GM12878 (cell line): Measurements from ENCODE around the gene ODC1. TPM values are rescaled to one million over a fixed set of nuclear protein-coding genes. Genes with fewer than 3 reads are reported as not detected.

ENCODE experiments used
- ATAC-seq: fragments of 200-7000 bp; cut with Tn5 transposase; 3 replicates; pipeline ENCODE4 v1.9.1; 2020; ENCODE audit warnings: mild to moderate bottlenecking, moderate library complexity
- BruUV-seq: library from RNA; stranded (reverse); fragments of 400-500 nt; replicated peaks from 2 replicates; lab custom pipeline; 2021; lab: Mats Ljungman, UMichigan
- CTCF ChIA-PET: fragments of 300-600 bp; sonication (Branson Sonifier 250); formaldehyde crosslinking; extraction: SDS; loops from one replicate; lab custom pipeline; 2021; ENCODE audit warnings: inconsistent platforms; lab: Yijun Ruan, JAX
- POLR2A ChIA-PET: fragments of 350-600 bp; formaldehyde crosslinking; extraction: SDS; loops from one replicate; lab custom pipeline; 2021; ENCODE audit warnings: inconsistent platforms; lab: Charles Lee
- RAD21 ChIA-PET: fragments of 300-600 bp; sonication (Branson Sonifier 250); formaldehyde crosslinking; loops from one replicate; lab custom pipeline; 2023; ENCODE audit warnings: antibody characterized with exemption; ENCODE audit not compliant: unreplicated experiment; lab: Charles Lee
- SMC1A ChIA-PET: fragments of 300-600 bp; sonication (Branson Sonifier 250); formaldehyde crosslinking; loops from one replicate; lab custom pipeline; 2023; ENCODE audit not compliant: unreplicated experiment, uncharacterized antibody; lab: Charles Lee
- DNase-seq: peaks from one replicate; pipeline ENCODE4 v3.0.0-alpha.2; 2011; ENCODE audit warnings: low read depth, low spot score
- FAIRE-seq: peaks from 3 replicates; lab custom pipeline; 2011; peaks lifted over from hg19 to GRCh38; lab: Jason Lieb, UNC
- H2AFZ ChIP-seq: 2 replicates; pipeline ENCODE4 v1.6.0; 2011; ENCODE audit warnings: low read depth, low read length, control low read depth; ENCODE audit not compliant: control insufficient read depth
- H3K27ac ChIP-seq: 2 replicates; pipeline ENCODE4 v1.5.1; 2011; ENCODE audit warnings: control low read depth; ENCODE audit not compliant: control insufficient read depth, insufficient read depth
- H3K27me3 ChIP-seq, 2 experiments: replicated peaks in 1 of 2; 2 replicates each; pipeline versions ENCODE4 v1.6.0 to v1.6.1; 2011; ENCODE audit warnings: low read length in 1 of 2; ENCODE audit not compliant: control insufficient read depth in 2 of 2, insufficient read depth in 2 of 2
- H3K36me3 ChIP-seq, 2 experiments: 2 replicates each; pipeline ENCODE4 v1.5.1; 2011; ENCODE audit warnings: low read length in 1 of 2; ENCODE audit not compliant: control insufficient read depth in 2 of 2, insufficient read depth in 2 of 2
- H3K4me1 ChIP-seq: 2 replicates; pipeline ENCODE4 v1.6.1; 2011; ENCODE audit warnings: mild to moderate bottlenecking, low read length, moderate library complexity, mixed read lengths; ENCODE audit not compliant: control insufficient read depth, insufficient read depth
- H3K4me2 ChIP-seq: 2 replicates; pipeline ENCODE4 v1.6.0; 2011; ENCODE audit warnings: control low read depth; ENCODE audit not compliant: control insufficient read depth, insufficient read depth
- H3K4me3 ChIP-seq: fragments of 200-600 bp; sonication (generic); 2 replicates; pipeline ENCODE4 v1.5.1; 2016
- H3K79me2 ChIP-seq: 2 replicates; pipeline ENCODE4 v1.6.0; 2011; ENCODE audit warnings: low read length; ENCODE audit not compliant: control insufficient read depth, insufficient read depth
- H3K9ac ChIP-seq: 2 replicates; pipeline ENCODE4 v1.8.0; 2011; ENCODE audit warnings: low read length, control low read depth, mixed read lengths; ENCODE audit not compliant: control insufficient read depth, insufficient read depth
- H3K9me3 ChIP-seq: replicated peaks from 3 replicates; pipeline ENCODE4 v1.5.1; 2011; ENCODE audit warnings: mild to moderate bottlenecking, low read length; ENCODE audit not compliant: control insufficient read depth, insufficient read depth
- H4K20me1 ChIP-seq: 2 replicates; pipeline ENCODE4 v1.6.0; 2011; ENCODE audit not compliant: control insufficient read depth, insufficient read depth
- BACH1 ChIP-seq: fragments of 450-650 bp; IDR thresholded peaks from 2 replicates; pipeline ENCODE4 v1.6.1; 2017; ENCODE audit warnings: mild to moderate bottlenecking, borderline replicate concordance
- EGR1 ChIP-seq, 2 experiments: IDR thresholded peaks; 1 replicate in 1 of 2; 2 replicates in 1 of 2; pipeline ENCODE4 v1.6.1; 2011 to 2012; ENCODE audit warnings: low read depth in 2 of 2, low read length in 2 of 2, borderline replicate concordance in 1 of 2, mild to moderate bottlenecking in 1 of 2, moderate library complexity in 1 of 2
- NFXL1 ChIP-seq: fragments of 450-650 bp; IDR thresholded peaks from 2 replicates; pipeline ENCODE4 v1.6.1; 2017; ENCODE audit warnings: antibody characterized with exemption, mild to moderate bottlenecking, borderline replicate concordance
- NR2C1 ChIP-seq: fragments of 450-650 bp; IDR thresholded peaks from 2 replicates; pipeline ENCODE4 v1.6.1; 2017; ENCODE audit warnings: antibody characterized with exemption, mild to moderate bottlenecking, moderate library complexity
- POLR2A ChIP-seq: IDR thresholded peaks from 2 replicates; pipeline ENCODE4 v1.6.1; 2011; ENCODE audit warnings: low read depth, mild to moderate bottlenecking, low read length
- POLR2AphosphoS5 ChIP-seq: IDR thresholded peaks from 2 replicates; pipeline ENCODE4 v1.6.1; 2011; ENCODE audit warnings: mild to moderate bottlenecking, low read length, inconsistent platforms
- SPI1 ChIP-seq: IDR thresholded peaks from 2 replicates; pipeline ENCODE4 v1.6.1; 2011; ENCODE audit warnings: low read depth, mild to moderate bottlenecking, low read length, moderate library complexity, borderline replicate concordance; ENCODE audit not compliant: insufficient read depth
- ZNF592 ChIP-seq: fragments of 450-650 bp; IDR thresholded peaks from 2 replicates; pipeline ENCODE4 v1.6.1; 2017; ENCODE audit warnings: mild to moderate bottlenecking, moderate library complexity
- ZZZ3 ChIP-seq: IDR thresholded peaks from 2 replicates; pipeline ENCODE4 v1.6.1; 2011; ENCODE audit warnings: low read depth; ENCODE audit not compliant: control insufficient read depth, insufficient read length
- WGBS: methylation state at CpG from one replicate; pipeline ENCODE4 v1.1.6; 2016; ENCODE audit warnings: low lambda C conversion rate; ENCODE audit not compliant: insufficient replicate concordance, insufficient coverage; ENCODE audit errors: missing lambda C conversion rate; 5-methylcytosine and 5-hydroxymethylcytosine counted together
- in situ Hi-C: fragments of 300-500 bp; cut with MboI; formaldehyde crosslinking; loops from 9 replicates; pipeline ENCODE4 v1.14.3; 2018; ENCODE audit warnings: mixed read lengths
- intact Hi-C: fragments of 100-400 bp; cut with micrococcal nuclease; formaldehyde crosslinking; loops from one replicate; pipeline ENCODE4 v1.14.2; 2022; ENCODE audit not compliant: unreplicated experiment
- polyA plus RNA-seq, 11 experiments: library from polyadenylated mRNA; depleted of rRNA in 4 of 11; unstranded in 6 of 11; stranded (reverse) in 5 of 11; fragments of >200 nt; fragmentation: Nextera tagmentation in 4 of 11; fragmentation: Illumina TruSeq in 1 of 11; extraction: Ambion mirVana in 4 of 11; extraction: Trizol in 1 of 11; gene quantifications; 1 replicate in 1 of 11; 2 replicates in 10 of 11; pipeline versions ENCODE4 v1.2.1 to v1.2.3, GENCODE V29; 2011 to 2016; ENCODE audit warnings: inconsistent platforms in 2 of 11, missing spikeins in 2 of 11, low read depth in 1 of 11
- total RNA-seq, 4 experiments: library from RNA; depleted of rRNA in 3 of 4; stranded (reverse); fragments of >200 nt in 3 of 4; fragmentation: Illumina TruSeq in 1 of 4; extraction: Trizol in 1 of 4; gene quantifications; 2 replicates each; pipeline versions ENCODE4 v1.2.1 to v1.2.3, GENCODE V29; 2013 to 2021

Gene ODC1
- total and polyA plus RNA-seq, 10 of the 15 experiments (the other 5 are each of a cell fraction or from before 2014, with no cell fraction given): 68.5 to 441 (median 340) TPM

GRCh38 chr2:10439971-10440370 is 8.2 kb downstream of the ODC1 start:
- DNase-seq (no peak), FAIRE-seq (no peak), ATAC-seq (no peak)
- SMC1A ChIA-PET: interaction anchor here (0.8 to 2.7 kb wide), 4 partner anchors 30 to 366 kb away, joined by 3 to 11 read pairs (median 6); no protein-coding TSS in a partner anchor
- CTCF ChIA-PET: interaction anchor here (0.6 to 9.1 kb wide), 6 partner anchors 30 to 369 kb away, joined by 3 to 109 read pairs (median 9); no protein-coding TSS in a partner anchor
- Histone ChIP-seq H3K4me3 (no peak overlapping the region), H2AFZ (no peak overlapping the region), H3K9ac (no peak overlapping the region), H4K20me1 (peaks cover 8% of the 10 kb centered on the region; the same call in 1 of the 2 replicates), H3K4me1 (peaks cover 15% of the 10 kb centered on the region), H3K27ac (no peak overlapping the region), H3K79me2 (peaks cover 22% of the 10 kb centered on the region), H3K4me2 (no peak overlapping the region), H3K36me3 (peaks cover 24 to 40% of the 10 kb centered on the region in 2 experiments), H3K9me3 (no peaks in the 10 kb centered on the region), H3K27me3 (no peaks in the 10 kb centered on the region)
- in situ Hi-C loops: loop anchor here (5.0 to 10.0 kb wide), 2 partner anchors 363 to 625 kb away; no protein-coding TSS in a partner anchor
- RAD21 ChIA-PET: interaction anchor here (0.9 to 2.0 kb wide), 3 partner anchors 30 to 316 kb away, joined by 3 to 10 read pairs (median 4); no protein-coding TSS in a partner anchor
- POLR2A ChIA-PET: interaction anchor here (0.9 kb wide), 1 partner anchor 8 kb away, joined by 4 read pairs; the partner anchor contains the start of gene ODC1
- no TSS peak for BruUV-seq
- TF ChIP-seq POLR2AphosphoS5: no peak; the same call in 1 of the 2 replicates
- 0 out of 2 replicates have a peak, but pooled peaks have one; percentile 10 for TF ChIP-seq POLR2A
- intact Hi-C loops: loop anchor here (10.0 kb wide), 1 partner anchor 625 kb away; no protein-coding TSS in a partner anchor
- WGBS: 86% methylated on average over 8 of the region's 8 CpGs

- H3K9me3 ChIP-seq: no peaks in the 10 kb centered on the region
- peaks cover 22 to 36% of the 10 kb centered on the region in 2 experiments for H3K36me3 ChIP-seq
- ChIA-PET CTCF (interaction anchor here (0.6 to 9.1 kb wide), 6 partner anchors 30 to 391 kb away, joined by 3 to 109 read pairs (median 10); no protein-coding TSS in a partner anchor), RAD21 (interaction anchor here (0.8 to 2.0 kb wide), 3 partner anchors 29 to 315 kb away, joined by 3 to 10 read pairs (median 4); no protein-coding TSS in a partner anchor), POLR2A (interaction anchor here (0.9 to 1.2 kb wide), 2 partner anchors 9 to 31 kb away, joined by 4 read pairs; partner anchors contain the start of gene ODC1), SMC1A (interaction anchor here (0.7 to 2.7 kb wide), 4 partner anchors 29 to 366 kb away, joined by 3 to 11 read pairs (median 6); no protein-coding TSS in a partner anchor)
- DNase-seq: no peak
- no peak overlapping the region for H3K4me3 ChIP-seq
- in situ Hi-C loops (loop anchor here (5.0 to 10.0 kb wide), 2 partner anchors 362 to 625 kb away; no protein-coding TSS in a partner anchor), intact Hi-C loops (loop anchor here (10.0 kb wide), 1 partner anchor 625 kb away; no protein-coding TSS in a partner anchor)
- H3K4me1 ChIP-seq: peaks cover 8% of the 10 kb centered on the region
- peak; percentile 47 for FAIRE-seq
- no TSS peak for BruUV-seq
- H3K4me2 ChIP-seq: no peak overlapping the region
- WGBS: 68% methylated on average over 11 of the region's 11 CpGs
- peaks cover 16% of the 10 kb centered on the region for H3K79me2 ChIP-seq
- no peak overlapping the region for H3K27ac ChIP-seq
- H2AFZ ChIP-seq: no peak overlapping the region
- peaks cover 3% of the 10 kb centered on the region; the same call in 1 of the 2 replicates for H4K20me1 ChIP-seq
- H3K27me3 ChIP-seq: no peaks in the 10 kb centered on the region
- peak; percentile 8 for ATAC-seq
- H3K9ac ChIP-seq: no peak overlapping the region
- TF ChIP-seq ZNF592 (no peak), NR2C1 (no peak), ZZZ3 (no peak), POLR2A (peak; percentile 80), BACH1 (peak; percentile 23; the same call in 1 of the 2 replicates), SPI1 (no peak), EGR1 (IDR thresholded peaks at IDR 0.05; ENCODE audit: borderline replicate concordance in 1 of 2, low read depth in 2 of 2, low read length in 2 of 2) (no peak), NFXL1 (no peak), POLR2AphosphoS5 (peak; percentile 68)
Measured at GRCh38 chr2:10439185-10439879, 8.8 kb downstream of the ODC1 start.
